COLO668 (cell line): ENCODE measurements around the gene GOLGA8M.
"Not testable (repeated sequence)": the region's sequence is repeated elsewhere in the genome, so short reads cannot be mapped to it uniquely, and the experiment has no call there.

Experiments used
- DNase-seq: peaks from one replicate; lab custom pipeline; 2025; ENCODE audit not compliant: unreplicated experiment; lab: John Stamatoyannopoulos, UW

The GOLGA8M gene

GRCh38 chr15:28663717-28664116 is 48.5 kb downstream of the GOLGA8M start:
- not testable (repeated sequence) for DNase-seq

- not testable (repeated sequence) for DNase-seq
Observed at GRCh38 chr15:28660750-28661149, 51.5 kb downstream of the GOLGA8M start.

- DNase-seq = not testable (repeated sequence)
Observed at GRCh38 chr15:28656018-28656360, 56.2 kb downstream of the GOLGA8M start.

GRCh38 chr15:28655329-28656017 is 56.7 kb downstream of the GOLGA8M start:
- DNase-seq = not testable (repeated sequence)

- DNase-seq = not testable (repeated sequence)
Observed at GRCh38 chr15:28654194-28654593, 58.0 kb downstream of the GOLGA8M start.

GRCh38 chr15:28652538-28652937 is 59.7 kb downstream of the GOLGA8M start:
- DNase-seq = not testable (repeated sequence)
